H9 (cell line): ENCODE data around the gene CARHSP1. TPM values are rescaled to one million over a fixed set of nuclear protein-coding genes. Genes with fewer than 3 reads are reported as not detected.
A peak's percentile ranks its signal among the peaks of the same experiment; 100 is the strongest.

Experiments
- DNase-seq: peaks from one replicate; pipeline ENCODE4 v3.0.0-alpha.2; 2017
- H2AFZ ChIP-seq: one replicate; pipeline ENCODE4 v1.6.1; 2013; ENCODE audit warnings: mild to moderate bottlenecking, low read length, control low read depth, moderate library complexity
- H2AK5ac ChIP-seq: 2 replicates; pipeline ENCODE4 v1.6.1; 2013; ENCODE audit warnings: low read length, control low read depth, mixed read lengths; ENCODE audit not compliant: insufficient read length
- H2BK120ac ChIP-seq: one replicate; pipeline ENCODE4 v1.6.1; 2013; ENCODE audit warnings: low read depth, mild to moderate bottlenecking, low read length, control low read depth, inconsistent platforms; ENCODE audit not compliant: poor library complexity, severe bottlenecking
- H2BK12ac ChIP-seq: 2 replicates; pipeline ENCODE4 v1.6.1; 2013; ENCODE audit warnings: low read length, control low read depth, mixed read lengths, low read depth; ENCODE audit not compliant: insufficient read length
- H2BK15ac ChIP-seq: 2 replicates; pipeline ENCODE4 v1.6.1; 2013; ENCODE audit warnings: low read depth, low read length, control low read depth
- H2BK20ac ChIP-seq: one replicate; pipeline ENCODE4 v1.6.1; 2013; ENCODE audit warnings: low read depth, mild to moderate bottlenecking, low read length, control low read depth, inconsistent platforms; ENCODE audit not compliant: poor library complexity, severe bottlenecking
- H2BK5ac ChIP-seq: 2 replicates; pipeline ENCODE4 v1.6.1; 2013; ENCODE audit warnings: low read length, control low read depth, mixed read lengths; ENCODE audit not compliant: insufficient read length
- H3K14ac ChIP-seq: 2 replicates; pipeline ENCODE4 v1.6.1; 2013; ENCODE audit warnings: low read length, control low read depth; ENCODE audit not compliant: insufficient read depth
- H3K18ac ChIP-seq: 2 replicates; pipeline ENCODE4 v1.6.1; 2013; ENCODE audit warnings: low read depth, mild to moderate bottlenecking, mixed read lengths, low read length, control low read depth; ENCODE audit not compliant: insufficient read length
- H3K23ac ChIP-seq: 2 replicates; pipeline ENCODE4 v1.6.1; 2013; ENCODE audit warnings: low read length, control low read depth, mixed read lengths, low read depth; ENCODE audit not compliant: insufficient read length
- H3K23me2 ChIP-seq: 2 replicates; pipeline ENCODE4 v1.6.1; 2013; ENCODE audit warnings: low read depth, mild to moderate bottlenecking, mixed read lengths, low read length, control low read depth; ENCODE audit not compliant: insufficient read length, poor library complexity, severe bottlenecking
- H3K27ac ChIP-seq: 2 replicates; pipeline ENCODE4 v1.5.1; 2013; ENCODE audit warnings: low read length, control low read depth, mixed read lengths, low read depth; ENCODE audit not compliant: insufficient read length
- H3K27me3 ChIP-seq: 2 replicates; pipeline ENCODE4 v1.6.1; 2013; ENCODE audit warnings: low read length, control low read depth, inconsistent platforms; ENCODE audit not compliant: insufficient read depth
- H3K4ac ChIP-seq: 2 replicates; pipeline ENCODE4 v1.6.1; 2013; ENCODE audit warnings: low read depth, mild to moderate bottlenecking, control low read depth, inconsistent platforms, low read length, moderate library complexity
- H3K4me1 ChIP-seq: 2 replicates; pipeline ENCODE4 v1.6.1; 2013; ENCODE audit warnings: low read length, control low read depth, inconsistent platforms; ENCODE audit not compliant: insufficient read depth
- H3K4me2 ChIP-seq: 2 replicates; pipeline ENCODE4 v1.6.1; 2013; ENCODE audit warnings: low read length, control low read depth, mixed read lengths; ENCODE audit not compliant: insufficient read length, insufficient read depth
- H3K56ac ChIP-seq: 2 replicates; pipeline ENCODE4 v1.6.1; 2013; ENCODE audit warnings: low read depth, mild to moderate bottlenecking, mixed read lengths, low read length, control low read depth; ENCODE audit not compliant: insufficient read length
- H3K79me1 ChIP-seq: 2 replicates; pipeline ENCODE4 v1.6.1; 2013; ENCODE audit warnings: low read depth, mild to moderate bottlenecking, moderate library complexity, low read length, control low read depth, inconsistent platforms; ENCODE audit not compliant: insufficient read depth, poor library complexity, severe bottlenecking
- H3K79me2 ChIP-seq: 2 replicates; pipeline ENCODE4 v1.6.1; 2013; ENCODE audit warnings: low read length, control low read depth, inconsistent platforms; ENCODE audit not compliant: insufficient read depth
- H3K9ac ChIP-seq: 2 replicates; pipeline ENCODE4 v1.6.1; 2013; ENCODE audit warnings: low read length, control low read depth, mixed read lengths; ENCODE audit not compliant: insufficient read length; ENCODE audit errors: extremely low read depth
- H3K9me3 ChIP-seq: one replicate; pipeline ENCODE4 v1.6.1; 2013; ENCODE audit warnings: low read depth, low read length, inconsistent platforms; ENCODE audit not compliant: control insufficient read depth
- H3T11ph ChIP-seq: one replicate; pipeline ENCODE4 v1.6.1; 2013; ENCODE audit warnings: mild to moderate bottlenecking, low read length, control low read depth, inconsistent platforms
- H4K20me1 ChIP-seq: one replicate; pipeline ENCODE4 v1.6.1; 2013; ENCODE audit not compliant: control insufficient read depth, insufficient read length, insufficient read depth
- H4K5ac ChIP-seq: 2 replicates; pipeline ENCODE4 v1.6.1; 2013; ENCODE audit warnings: low read depth, mild to moderate bottlenecking, mixed read lengths, low read length, control low read depth; ENCODE audit not compliant: insufficient read length
- H4K8ac ChIP-seq: replicated peaks from 2 replicates; pipeline ENCODE4 v1.6.1; 2013; ENCODE audit warnings: low read length, control low read depth, mixed read lengths, low read depth; ENCODE audit not compliant: insufficient read length
- H4K91ac ChIP-seq: 2 replicates; pipeline ENCODE4 v1.6.1; 2013; ENCODE audit warnings: low read depth, mild to moderate bottlenecking, moderate library complexity, mixed read lengths, low read length, control low read depth; ENCODE audit not compliant: insufficient read length
- H3K27ac Mint-ChIP-seq, 3 experiments: 2 replicates in 2 of 3; 3 replicates in 1 of 3; pipeline ENCODE4 v1.8.0; 2020 to 2021; ENCODE audit warnings: mixed read lengths in 3 of 3, mild to moderate bottlenecking in 1 of 3, moderate library complexity in 1 of 3
- H3K27me3 Mint-ChIP-seq: 2 replicates; pipeline ENCODE4 v1.8.0; 2021; ENCODE audit warnings: low read depth, mild to moderate bottlenecking, moderate library complexity, mixed read lengths
- H3K36me3 Mint-ChIP-seq, 3 experiments: 2 replicates in 2 of 3; 3 replicates in 1 of 3; pipeline ENCODE4 v1.8.0; 2020 to 2021; ENCODE audit warnings: low read depth in 3 of 3, mixed read lengths in 3 of 3; ENCODE audit not compliant: insufficient read depth in 1 of 3
- H3K4me1 Mint-ChIP-seq, 2 experiments: 2 replicates each; pipeline ENCODE4 v1.8.0; 2020; ENCODE audit warnings: mixed read lengths in 2 of 2
- H3K4me3 Mint-ChIP-seq, 2 experiments: 2 replicates in 1 of 2; 3 replicates in 1 of 2; pipeline ENCODE4 v1.8.0; 2020 to 2021; ENCODE audit warnings: mild to moderate bottlenecking in 2 of 2, mixed read lengths in 2 of 2, moderate library complexity in 1 of 2
- H3K9me3 Mint-ChIP-seq, 2 experiments: 2 replicates in 1 of 2; 3 replicates in 1 of 2; pipeline ENCODE4 v1.8.0; 2020; ENCODE audit warnings: mild to moderate bottlenecking in 2 of 2, mixed read lengths in 2 of 2, moderate library complexity in 1 of 2
- CTCF ChIP-seq: fragments of 200-600 bp; sonication (generic); conservative IDR thresholded peaks from 3 replicates; pipeline ENCODE4 v1.8.0; 2021; ENCODE audit warnings: antibody characterized with exemption, mild to moderate bottlenecking
- WGBS: extraction: QIAGEN DNeasy Blood & Tissue Kit; methylation state at CpG from one replicate; pipeline ENCODE4 v1.1.7; 2013; ENCODE audit warnings: missing lambda C conversion rate, low lambda C conversion rate, mixed read lengths; ENCODE audit not compliant: insufficient read length; ENCODE audit errors: extremely low coverage; 5-methylcytosine and 5-hydroxymethylcytosine counted together
- total RNA-seq: library from RNA; stranded (reverse); gene quantifications from 2 replicates; pipeline ENCODE4 v1.2.1, GENCODE V29; 2021

CARHSP1 gene
- total RNA-seq, 1 experiment from 2014 or later = 194 TPM

- Histone ChIP-seq H3K9me3 (no peaks in the 10 kb centered on the region), H3K23ac (no peak overlapping the region), H2BK12ac (no peak overlapping the region), H3K79me2 (no peaks in the 10 kb centered on the region), H3K4me2 (no peak overlapping the region), H3T11ph (no peak overlapping the region), H2BK120ac (no peak overlapping the region), H3K27me3 (no peaks in the 10 kb centered on the region), H3K14ac (no peak overlapping the region), H3K79me1 (no peaks in the 10 kb centered on the region), H3K18ac (no peak overlapping the region), H3K4ac (no peak overlapping the region), H3K56ac (no peak overlapping the region), H4K8ac (no peak overlapping the region), H3K27ac (no peak overlapping the region), H2AFZ (no peak overlapping the region), H3K4me1 (no peaks in the 10 kb centered on the region), H3K23me2 (no peaks in the 10 kb centered on the region), H2AK5ac (no peak overlapping the region), H3K9ac (no peak overlapping the region), H2BK5ac (no peak overlapping the region), H2BK15ac (no peak overlapping the region), H2BK20ac (no peak overlapping the region), H4K5ac (no peak overlapping the region), H4K20me1 (no peaks in the 10 kb centered on the region), H4K91ac (no peak overlapping the region)
- no peak for TF ChIP-seq CTCF
- Mint-ChIP-seq H3K27ac (peak overlapping the region in 1 of 3 experiments; percentile 25; a peak in 1 of 7 replicates), H3K27me3 (no peaks in the 10 kb centered on the region), H3K36me3 (peaks cover 55 to 92% (median 86%) of the 10 kb centered on the region in 3 experiments), H3K4me1 (peaks cover 5 to 8% of the 10 kb centered on the region in 2 experiments), H3K4me3 (no peak overlapping the region), H3K9me3 (no peaks in the 10 kb centered on the region)
- WGBS = no CpG with 5 or more reads among the region's 6 CpGs
- no peak for DNase-seq
These were observed 51.7 kb downstream of the CARHSP1 start for GRCh38 chr16:8816967-8817655.
